Measurements from ENCODE around the gene IL2RA.

- TF ChIP-seq POLR2A (IDR thresholded peaks at IDR 0.05), result no peak
- no peak for TF ChIP-seq CTCF (IDR thresholded peaks at IDR 0.05)
Observed at GRCh38 chr10:6005856-6006395, 56.2 kb downstream of the IL2RA start.
